Subcutaneous adipose tissue (tissue), 4 donors: ENCODE results near the gene HOXB2. TPM values are rescaled to one million over a fixed set of nuclear protein-coding genes. Genes with fewer than 3 reads are reported as not detected.

Experiments
- total RNA-seq, 4 donors: library from RNA; depleted of rRNA; stranded (reverse); fragments of >200 nt; gene quantifications; one replicate each; pipeline ENCODE4 v1.1.0, GENCODE V29; 2016
- TF ChIP-seq, protein P1 (sequence below): fragments of 450-650 bp; IDR thresholded peaks from one replicate; pipeline ENCODE4 v1.5.1; 2016; ENCODE audit warnings: low read depth, mild to moderate bottlenecking, control low read depth, antibody characterized with exemption, moderate library complexity

HOXB2 gene
- total RNA-seq, 4 donors from 2014 or later = 12.1 to 21.1 (median 13.7) TPM

DNA sequence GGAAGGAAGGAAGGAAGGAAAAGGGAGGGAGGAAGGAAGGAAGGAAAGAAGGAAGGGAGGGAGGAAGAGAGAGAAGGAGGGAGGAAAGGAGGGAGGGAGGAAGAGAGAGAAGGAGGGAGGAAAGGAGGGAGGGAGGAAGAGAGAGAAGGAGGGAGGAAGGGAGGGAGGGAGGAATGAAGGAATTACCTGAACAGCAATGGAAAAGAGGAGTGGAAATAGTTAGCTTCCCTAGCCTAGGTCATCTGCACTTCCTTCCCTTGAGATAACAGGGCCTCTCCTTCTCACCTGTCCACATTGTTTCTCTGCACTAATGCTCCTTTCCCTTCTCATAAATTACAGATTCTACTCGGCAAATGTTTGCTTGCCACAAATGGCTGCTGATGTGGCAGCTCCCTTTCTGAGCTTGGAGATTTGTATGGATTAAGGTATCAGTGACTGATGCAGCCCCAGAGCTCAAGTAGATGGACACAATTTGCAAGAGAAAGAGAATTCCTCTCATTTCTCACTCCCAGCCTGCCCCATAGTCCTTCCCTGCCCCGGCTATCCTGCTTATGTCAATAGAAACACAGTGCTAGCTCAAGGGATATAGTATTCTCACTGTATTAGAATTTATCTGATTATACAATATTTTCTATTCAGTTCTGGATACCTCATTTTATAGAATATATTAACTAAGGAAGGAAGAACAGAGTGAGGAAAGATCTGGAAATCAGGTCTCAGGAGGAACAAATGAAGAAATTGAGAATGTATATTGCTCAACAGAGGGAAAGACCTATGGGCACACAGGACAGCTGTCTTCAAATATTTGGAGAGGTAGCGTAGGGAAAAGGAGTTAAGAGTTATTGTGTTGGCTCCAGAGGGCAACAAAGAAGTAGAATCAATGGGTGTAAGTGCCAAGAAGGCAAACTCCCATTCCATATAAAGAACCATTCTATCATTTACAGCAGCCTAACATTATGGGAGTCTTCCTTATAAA, 28.7 kb downstream of the HOXB2 start:
- TF ChIP-seq, protein P1, sequence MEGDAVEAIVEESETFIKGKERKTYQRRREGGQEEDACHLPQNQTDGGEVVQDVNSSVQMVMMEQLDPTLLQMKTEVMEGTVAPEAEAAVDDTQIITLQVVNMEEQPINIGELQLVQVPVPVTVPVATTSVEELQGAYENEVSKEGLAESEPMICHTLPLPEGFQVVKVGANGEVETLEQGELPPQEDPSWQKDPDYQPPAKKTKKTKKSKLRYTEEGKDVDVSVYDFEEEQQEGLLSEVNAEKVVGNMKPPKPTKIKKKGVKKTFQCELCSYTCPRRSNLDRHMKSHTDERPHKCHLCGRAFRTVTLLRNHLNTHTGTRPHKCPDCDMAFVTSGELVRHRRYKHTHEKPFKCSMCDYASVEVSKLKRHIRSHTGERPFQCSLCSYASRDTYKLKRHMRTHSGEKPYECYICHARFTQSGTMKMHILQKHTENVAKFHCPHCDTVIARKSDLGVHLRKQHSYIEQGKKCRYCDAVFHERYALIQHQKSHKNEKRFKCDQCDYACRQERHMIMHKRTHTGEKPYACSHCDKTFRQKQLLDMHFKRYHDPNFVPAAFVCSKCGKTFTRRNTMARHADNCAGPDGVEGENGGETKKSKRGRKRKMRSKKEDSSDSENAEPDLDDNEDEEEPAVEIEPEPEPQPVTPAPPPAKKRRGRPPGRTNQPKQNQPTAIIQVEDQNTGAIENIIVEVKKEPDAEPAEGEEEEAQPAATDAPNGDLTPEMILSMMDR = no peak

DNA sequence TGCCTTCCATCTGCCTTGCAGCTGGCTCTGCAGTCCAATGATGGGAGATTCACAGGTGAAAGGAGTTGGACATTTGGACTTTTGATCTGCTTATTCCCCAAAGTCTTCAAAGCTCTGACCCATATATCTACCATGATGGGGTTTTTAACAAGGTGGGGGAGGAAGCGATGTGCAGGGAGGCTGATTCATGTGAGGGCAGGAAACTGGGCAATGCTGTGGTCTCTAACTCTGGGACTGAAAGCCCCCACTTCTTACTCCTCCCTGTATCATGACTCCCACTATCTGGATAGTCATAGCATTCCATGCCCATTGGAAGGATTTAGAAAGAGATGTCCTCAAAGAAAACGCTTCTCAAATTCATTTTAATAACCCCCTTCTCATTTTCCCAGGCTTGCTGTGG, 30.4 kb downstream of the HOXB2 start:
- TF ChIP-seq, protein P1 = no peak

DNA sequence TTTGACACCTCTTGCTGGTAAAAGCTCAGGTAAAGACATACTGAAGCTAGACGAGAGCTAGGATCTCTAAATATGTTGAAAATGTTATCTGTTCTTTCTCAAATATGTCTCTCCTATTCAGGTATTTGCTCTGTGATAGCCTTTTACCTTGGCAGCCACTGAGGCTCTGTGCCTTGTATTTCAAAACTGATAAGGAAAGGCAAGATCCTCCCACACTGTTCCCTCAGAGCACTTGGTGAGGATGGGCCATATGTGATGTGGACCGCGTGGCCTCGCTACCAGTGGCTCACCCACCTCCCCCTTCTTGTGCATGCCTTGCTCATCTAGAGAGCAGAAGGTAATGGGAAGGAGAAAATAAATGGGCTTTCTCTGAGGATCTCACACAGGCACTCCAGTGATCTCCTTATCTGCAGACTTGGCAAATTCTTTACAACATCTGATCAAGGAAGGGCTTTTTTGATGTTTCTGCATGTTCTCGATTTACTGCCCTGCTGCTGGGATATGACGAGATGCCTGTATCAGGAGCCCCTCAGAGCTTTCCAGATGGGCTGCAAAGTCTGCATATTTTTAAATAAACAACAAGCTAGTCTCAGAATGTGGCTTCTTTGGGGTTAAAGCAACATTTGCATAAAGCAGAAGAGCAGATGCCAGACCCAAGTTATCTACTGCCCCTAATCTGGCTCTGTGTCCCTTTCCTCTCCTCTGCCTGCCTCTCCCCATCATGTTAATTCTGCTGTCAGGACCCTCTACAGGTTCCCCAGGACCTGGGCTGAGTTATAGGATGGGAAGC, 31.0 kb downstream of the HOXB2 start:
- TF ChIP-seq, protein P1 = no peak

DNA sequence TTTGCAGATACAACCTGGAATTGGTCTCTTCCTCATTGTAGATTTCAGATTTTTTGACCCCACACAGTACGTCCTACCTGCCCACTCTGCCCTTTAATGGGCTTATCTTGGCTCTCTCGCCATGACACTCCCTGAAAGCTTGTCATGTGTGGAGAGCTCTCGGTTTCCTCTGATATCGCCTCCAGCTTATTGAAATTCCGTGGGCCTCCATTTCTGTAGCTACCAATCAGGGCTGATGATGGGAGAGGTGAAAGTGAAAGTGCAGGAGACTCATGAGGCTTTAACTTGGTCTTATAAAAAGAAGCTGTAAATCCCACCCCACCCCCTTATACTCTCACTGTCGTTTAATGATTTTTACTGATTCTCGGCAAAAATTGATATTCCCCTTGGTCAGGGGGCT, 31.8 kb downstream of the HOXB2 start:
- TF ChIP-seq, protein P1 = no peak

DNA sequence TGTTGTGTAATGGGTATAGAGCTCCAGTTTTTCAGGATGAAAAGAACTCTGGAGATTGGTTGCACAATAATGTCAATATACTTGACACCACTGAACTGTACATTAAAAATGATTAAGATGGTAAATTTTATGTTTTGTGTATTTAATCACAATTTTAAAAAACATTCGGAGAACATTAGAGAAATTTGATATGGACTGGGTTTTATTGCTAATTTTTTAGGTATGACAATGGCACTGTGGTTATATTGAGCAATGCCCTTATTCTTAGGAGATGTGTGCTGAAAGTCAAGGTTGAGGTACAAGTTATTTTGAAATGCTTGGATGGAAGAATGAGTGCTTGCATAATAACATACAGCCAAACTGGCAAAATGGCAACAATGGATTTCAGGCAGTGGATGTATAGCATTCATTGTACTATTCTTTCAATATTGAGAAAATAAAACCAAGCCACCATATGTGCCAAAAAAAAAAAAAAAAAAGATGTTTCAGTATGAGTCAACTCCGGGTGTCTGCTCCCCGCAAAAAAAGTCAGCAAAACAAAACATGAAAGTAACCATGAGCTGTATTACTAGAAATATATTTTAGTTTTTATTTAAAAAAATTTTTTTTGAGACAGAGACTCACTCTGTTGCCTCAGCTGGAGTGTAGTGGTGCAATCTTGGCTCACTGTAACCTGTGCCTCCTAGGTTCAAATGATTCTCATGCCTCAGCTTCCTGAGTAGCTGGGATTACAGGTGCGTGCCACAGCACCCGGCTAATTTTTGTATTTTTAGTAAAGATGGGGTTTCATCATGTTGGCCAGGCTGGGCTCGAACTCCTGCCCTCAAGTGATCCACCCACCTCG, 33.9 kb downstream of the HOXB2 start:
- TF ChIP-seq, protein P1 = no peak

DNA sequence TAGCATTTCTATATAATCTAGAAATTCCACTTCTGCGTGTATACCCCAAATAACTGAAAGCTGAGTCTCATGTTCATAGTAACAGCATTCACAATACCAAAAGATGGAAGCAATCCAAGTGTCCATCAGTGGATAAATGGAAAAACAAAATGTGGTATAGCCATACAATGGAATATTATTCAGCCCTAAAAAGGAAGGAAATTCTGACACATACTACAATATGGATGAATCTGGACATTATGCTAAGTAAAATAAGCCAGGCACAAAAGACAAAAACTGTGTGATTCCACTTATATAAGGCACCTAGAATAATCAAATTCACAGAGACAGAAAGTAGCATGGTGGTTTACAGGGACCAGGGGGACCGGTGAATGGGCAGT, 34.5 kb downstream of the HOXB2 start:
- TF ChIP-seq, protein P1 = no peak
